Upper lobe of left lung (tissue), 6 donors: ENCODE measurements around the gene CACNA1D. TPM values are rescaled to one million over a fixed set of nuclear protein-coding genes. Genes with fewer than 3 reads are reported as not detected.
A peak's percentile ranks its signal among the peaks of the same experiment; 100 is the strongest.

Experiments used
- ATAC-seq, 2 donors: fragments of 200-7000 bp; cut with Tn5 transposase; one replicate each; pipeline ENCODE4 v1.9.1; 2022; ENCODE audit warnings: mild to moderate bottlenecking in 2 of 2, moderate library complexity in 2 of 2; ENCODE audit not compliant: low FRiP score in 2 of 2
- DNase-seq, 2 donors: peaks; one replicate each; pipeline ENCODE4 v3.0.0-alpha.2; 2019 to 2020
- H3K27ac ChIP-seq, 4 donors: fragments of 200-600 bp; sonication (generic); one replicate each; pipeline ENCODE4 v1.5.1; 2016 to 2019
- H3K27me3 ChIP-seq, 4 donors: fragments of 200-600 bp; sonication (generic); one replicate each; pipeline ENCODE4 v1.5.1; 2017 to 2019
- H3K36me3 ChIP-seq, 4 donors: fragments of 200-600 bp; sonication (generic); one replicate each; pipeline ENCODE4 v1.5.1; 2016 to 2019
- H3K4me1 ChIP-seq, 4 donors: fragments of 200-600 bp; sonication (generic); one replicate each; pipeline ENCODE4 v1.5.1; 2018 to 2019
- H3K4me3 ChIP-seq, 4 donors: fragments of 200-600 bp; sonication (generic); one replicate each; pipeline ENCODE4 v1.5.1; 2017 to 2019; ENCODE audit warnings: mild to moderate bottlenecking in 2 of 4, moderate library complexity in 1 of 4
- H3K9me3 ChIP-seq, 4 donors: fragments of 200-600 bp; sonication (generic); one replicate each; pipeline ENCODE4 v1.5.1; 2018 to 2019
- CTCF ChIP-seq, 6 experiments: fragments of 450-650 bp in 4 of 6; fragments of 200-600 bp in 2 of 6; sonication (generic) in 2 of 6; IDR thresholded peaks; one replicate each; pipeline ENCODE4 v1.5.1; 2016 to 2019; ENCODE audit warnings: antibody characterized with exemption in 6 of 6
- EP300 ChIP-seq, 4 donors: sonication (generic); formaldehyde crosslinking; IDR thresholded peaks; one replicate each; pipeline ENCODE4 v1.5.1; 2017; ENCODE audit warnings: antibody characterized with exemption in 4 of 4, control low read depth in 2 of 4
- POLR2A ChIP-seq, 4 donors: fragments of 450-650 bp; IDR thresholded peaks; one replicate each; pipeline ENCODE4 v1.5.1; 2016 to 2017; ENCODE audit warnings: antibody characterized with exemption in 4 of 4, mild to moderate bottlenecking in 2 of 4
- POLR2AphosphoS5 ChIP-seq, 2 donors: sonication (generic); formaldehyde crosslinking; IDR thresholded peaks; one replicate each; pipeline ENCODE4 v1.5.1; 2017; ENCODE audit warnings: antibody characterized with exemption in 2 of 2
- WGBS, 2 donors: methylation state at CpG; one replicate each; pipeline ENCODE4 v1.1.5; 2017 to 2018; 5-methylcytosine and 5-hydroxymethylcytosine counted together
- total RNA-seq, 6 donors: library from RNA; depleted of rRNA in 4 of 6; stranded (reverse); fragments of >200 nt in 4 of 6; gene quantifications; one replicate each; pipeline versions ENCODE4 v1.1.0 to v1.2.1, GENCODE V29; 2016 to 2021
- donor health status: DM: no; HTN: no; CAD: no; lungs with moderate emphysema.
- donor health status: DM: no; HTN: yes; CAD: no; lungs with severe emphysema.

CACNA1D gene
- total RNA-seq, 6 donors from 2014 or later = 17.2 to 221 (median 30.2) TPM

GRCh38 chr3:53804697-53805462 is 310.5 kb downstream of the CACNA1D start:
- 74 to 76% methylated on average over 14 of the region's 14 CpGs for WGBS, 2 donors
- Histone ChIP-seq H3K27ac (peak overlapping the region in 1 of 4 donors; percentile 11), H3K36me3 (peaks cover 0 to 6% (median 0%) of the 10 kb centered on the region in 4 donors), H3K9me3 (no peaks in the 10 kb centered on the region), H3K4me3 (no peak overlapping the region), H3K4me1 (no peaks in the 10 kb centered on the region), H3K27me3 (no peaks in the 10 kb centered on the region)
- no peak for TF ChIP-seq POLR2AphosphoS5 (IDR thresholded peaks at IDR 0.05)
- TF ChIP-seq EP300 (IDR thresholded peaks at IDR 0.05) = no peak
- TF ChIP-seq CTCF (IDR thresholded peaks at IDR 0.05) = no peak
- TF ChIP-seq POLR2A (IDR thresholded peaks at IDR 0.05) = no peak
- ATAC-seq (peak in 1 of 2 donors; percentile 45), DNase-seq (no peak)

DNA sequence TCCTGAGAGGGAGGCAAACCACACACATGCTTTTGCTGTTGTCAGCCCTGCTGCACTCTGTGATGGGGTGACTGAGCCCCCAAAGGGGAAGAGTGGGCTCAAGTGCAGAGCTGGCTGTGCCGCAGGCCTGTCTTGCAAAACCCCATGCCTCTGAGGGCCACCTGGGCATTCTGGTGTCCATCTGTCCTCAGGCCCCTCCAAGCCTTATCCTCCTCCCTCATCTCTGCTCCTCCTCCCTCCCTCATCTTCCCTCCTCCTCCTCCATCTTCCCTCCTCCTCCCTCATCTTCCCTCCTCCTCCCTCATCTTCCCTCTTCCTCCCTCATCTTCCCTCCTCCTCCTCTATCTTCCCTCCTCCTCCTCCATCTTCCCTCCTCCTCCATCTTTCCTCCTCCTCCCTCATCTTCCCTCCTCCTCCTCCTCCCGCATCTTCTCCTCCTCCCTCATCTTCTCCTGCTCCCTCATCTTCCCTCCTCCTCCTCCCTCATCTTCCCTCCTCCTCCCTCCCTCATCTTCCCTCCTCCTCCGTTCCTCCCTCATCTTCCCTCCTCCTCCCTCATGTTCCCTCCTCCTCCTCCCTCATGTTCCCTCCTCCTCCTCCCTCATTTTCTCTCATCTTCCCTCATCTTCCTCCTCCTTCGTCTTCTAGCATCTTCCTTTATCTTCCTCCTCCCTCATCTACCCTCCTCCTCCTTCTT is 311.2 kb downstream of the CACNA1D start:
- no peak for TF ChIP-seq POLR2AphosphoS5 (IDR thresholded peaks at IDR 0.05)
- H3K27ac ChIP-seq = peak overlapping the region in 1 of 4 donors; percentile 11
- DNase-seq = no peak

DNA sequence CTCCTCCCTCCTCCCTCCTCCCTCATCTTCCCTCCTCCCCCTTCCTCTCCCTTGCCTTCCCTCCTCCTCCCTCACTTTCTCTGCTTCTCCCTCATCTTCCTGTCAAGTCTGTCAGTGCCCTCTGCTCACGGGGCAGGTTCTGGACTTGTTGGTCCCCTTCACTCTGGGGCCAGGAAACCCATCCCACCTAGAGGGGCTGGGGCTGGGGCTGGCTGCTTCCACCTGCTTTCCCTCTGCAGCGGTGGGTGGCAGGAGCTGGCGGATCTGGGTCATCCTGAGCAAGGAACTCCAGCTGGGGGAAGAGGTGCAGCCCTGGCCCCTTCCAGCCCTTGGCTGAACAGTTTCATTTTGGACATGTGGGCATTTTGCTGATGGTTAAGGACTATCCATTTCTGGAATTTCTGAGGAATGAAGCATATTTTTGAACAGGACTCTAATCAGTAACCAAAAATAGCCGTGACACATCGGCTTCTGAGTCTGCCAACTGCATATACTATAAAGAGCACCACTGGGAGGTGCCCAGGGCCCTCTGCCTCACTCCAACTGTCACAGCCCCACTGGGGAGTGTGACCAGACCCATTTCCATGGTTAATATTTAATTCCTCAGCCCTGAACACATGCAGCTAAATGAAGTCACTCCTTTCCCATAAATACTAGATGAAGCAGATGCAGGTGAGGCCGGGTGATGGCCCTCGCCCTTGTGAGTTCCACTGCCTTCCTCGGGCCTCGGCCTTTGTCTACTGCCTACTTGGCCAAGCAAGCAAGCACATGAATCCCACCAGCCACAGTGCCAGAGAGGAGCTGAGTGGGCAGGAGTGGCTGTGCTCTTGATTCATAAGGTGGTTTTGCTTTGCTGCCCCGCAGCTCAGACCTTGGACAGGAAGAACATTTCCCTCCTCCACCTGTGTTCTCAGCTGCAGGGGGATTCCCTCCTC is 312.0 kb downstream of the CACNA1D start:
- ATAC-seq = no peak
- Histone ChIP-seq H3K27ac (no peak overlapping the region), H3K4me3 (no peak overlapping the region)

More for the DNA sequence above, 311.2 kb downstream of the CACNA1D start:
- 74 to 87% methylated on average over 3 to 4 of the region's 4 CpGs for WGBS, 2 donors
- H3K36me3 ChIP-seq = peaks cover 0 to 6% (median 0%) of the 10 kb centered on the region in 4 donors
- H3K4me3 ChIP-seq = no peak overlapping the region
- H3K27me3 ChIP-seq = no peaks in the 10 kb centered on the region
- H3K4me1 ChIP-seq = no peaks in the 10 kb centered on the region
- no peaks in the 10 kb centered on the region for H3K9me3 ChIP-seq
- no peak for ATAC-seq

GRCh38 chr3:53807117-53807810 is 312.9 kb downstream of the CACNA1D start:
- no peak for DNase-seq
- Histone ChIP-seq H3K27me3 (no peaks in the 10 kb centered on the region), H3K27ac (no peak overlapping the region), H3K4me1 (no peaks in the 10 kb centered on the region), H3K4me3 (no peak overlapping the region), H3K36me3 (peaks cover 0 to 3% (median 0%) of the 10 kb centered on the region in 4 donors), H3K9me3 (no peaks in the 10 kb centered on the region)
- 73 to 89% methylated on average over 10 to 15 of the region's 15 CpGs for WGBS, 2 donors
- ATAC-seq = no peak
- no peak for TF ChIP-seq POLR2A (IDR thresholded peaks at IDR 0.05)

More for the DNA sequence above, 312.0 kb downstream of the CACNA1D start:
- H3K27me3 ChIP-seq = no peaks in the 10 kb centered on the region
- H3K4me1 ChIP-seq = no peaks in the 10 kb centered on the region
- no peak for TF ChIP-seq POLR2AphosphoS5 (IDR thresholded peaks at IDR 0.05)
- no peak for TF ChIP-seq POLR2A (IDR thresholded peaks at IDR 0.05)
- TF ChIP-seq CTCF (IDR thresholded peaks at IDR 0.05) = no peak
- TF ChIP-seq EP300 (IDR thresholded peaks at IDR 0.05) = no peak
- no peak for DNase-seq
- 78 to 79% methylated on average over 10 of the region's 10 CpGs for WGBS, 2 donors
- no peaks in the 10 kb centered on the region for H3K9me3 ChIP-seq
- H3K36me3 ChIP-seq = peaks cover 0 to 3% (median 0%) of the 10 kb centered on the region in 4 donors

DNA sequence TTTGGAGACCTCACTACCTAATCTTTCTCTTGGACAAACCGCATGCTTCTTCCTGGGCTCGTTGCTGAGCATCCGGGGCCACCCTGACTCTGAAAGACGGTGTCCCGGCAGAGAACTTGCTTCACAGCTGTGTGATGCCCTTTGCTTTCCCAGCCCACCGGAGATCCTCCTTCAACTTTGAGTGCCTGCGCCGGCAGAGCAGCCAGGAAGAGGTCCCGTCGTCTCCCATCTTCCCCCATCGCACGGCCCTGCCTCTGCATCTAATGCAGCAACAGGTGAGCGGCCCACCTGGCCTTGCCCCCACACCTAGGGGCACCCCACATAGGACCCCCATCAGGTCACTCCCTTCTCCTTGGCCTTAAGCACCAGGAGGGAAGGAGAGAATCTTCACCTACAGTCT is 314.1 kb downstream of the CACNA1D start:
- WGBS, 2 donors = 91 to 93% methylated on average over 13 of the region's 13 CpGs
- Histone ChIP-seq H3K4me3 (no peak overlapping the region), H3K36me3 (peaks cover 0 to 3% (median 0%) of the 10 kb centered on the region in 4 donors), H3K27ac (no peak overlapping the region), H3K4me1 (no peaks in the 10 kb centered on the region), H3K9me3 (no peaks in the 10 kb centered on the region), H3K27me3 (no peaks in the 10 kb centered on the region)
- no peak for DNase-seq
- no peak for TF ChIP-seq POLR2AphosphoS5 (IDR thresholded peaks at IDR 0.05)
- TF ChIP-seq EP300 (IDR thresholded peaks at IDR 0.05) = no peak
- no peak for TF ChIP-seq POLR2A (IDR thresholded peaks at IDR 0.05)
- TF ChIP-seq CTCF (IDR thresholded peaks at IDR 0.05) = no peak
- no peak for ATAC-seq
